Activated naive CD4-positive, alpha-beta T cell treated with anti-CD3 and anti-CD28 coated beads, Interleukin-2, amount 50 U/mL, for 16 hours (primary cell): ENCODE measurements around the gene ADORA2A.

Experiments
- DNase-seq: peaks from one replicate; pipeline ENCODE4 v3.0.0-alpha.2; 2020

Gene ADORA2A

GRCh38 chr22:24404561-24405275 is 22.7 kb upstream of the ADORA2A start:
- no peak for DNase-seq

- DNase-seq = no peak
Measured at GRCh38 chr22:24405631-24406321, 21.6 kb upstream of the ADORA2A start.

GRCh38 chr22:24406322-24407277 is 20.8 kb upstream of the ADORA2A start:
- DNase-seq = no peak

GRCh38 chr22:24407278-24407665 is 20.1 kb upstream of the ADORA2A start:
- no peak for DNase-seq

GRCh38 chr22:24407884-24408283 is 19.5 kb upstream of the ADORA2A start:
- DNase-seq = no peak

GRCh38 chr22:24408630-24409029 is 18.8 kb upstream of the ADORA2A start:
- DNase-seq = no peak

- DNase-seq = no peak
Measured at GRCh38 chr22:24409707-24410106, 17.7 kb upstream of the ADORA2A start.

- DNase-seq = no peak
Measured at GRCh38 chr22:24410110-24410856, 17.1 kb upstream of the ADORA2A start.

- no peak for DNase-seq
Measured at GRCh38 chr22:24411256-24412004, 16.0 kb upstream of the ADORA2A start.

GRCh38 chr22:24412274-24412673 is 15.1 kb upstream of the ADORA2A start:
- no peak for DNase-seq

- DNase-seq = no peak
Measured at GRCh38 chr22:24413271-24413670, 14.1 kb upstream of the ADORA2A start.

GRCh38 chr22:24413736-24414385 is 13.5 kb upstream of the ADORA2A start:
- DNase-seq = no peak

- DNase-seq = no peak
Measured at GRCh38 chr22:24414523-24414922, 12.9 kb upstream of the ADORA2A start.

GRCh38 chr22:24414984-24415945 is 12.1 kb upstream of the ADORA2A start:
- no peak for DNase-seq

GRCh38 chr22:24416095-24416494 is 11.3 kb upstream of the ADORA2A start:
- DNase-seq = no peak

- no peak for DNase-seq
Measured at GRCh38 chr22:24416611-24417010, 10.8 kb upstream of the ADORA2A start.

GRCh38 chr22:24417200-24417599 is 10.2 kb upstream of the ADORA2A start:
- DNase-seq = no peak

- no peak for DNase-seq
Measured at GRCh38 chr22:24417901-24418641, 9.3 kb upstream of the ADORA2A start.

- DNase-seq = no peak
Measured at GRCh38 chr22:24418786-24419474, 8.5 kb upstream of the ADORA2A start.
